ENCODE measurements around the gene AGPAT2. TPM values are rescaled to one million over a fixed set of nuclear protein-coding genes. Genes with fewer than 3 reads are reported as not detected.
A peak's percentile ranks its signal among the peaks of the same experiment; 100 is the strongest.

AGPAT2 gene
- total RNA-seq, 2 experiments from 2014 or later: 16.9 to 20.5 TPM

GRCh38 chr9:136651860-136652259, 35.4 kb downstream of the AGPAT2 start:
- no peak for ATAC-seq
- peaks cover 2% of the 10 kb centered on the region for H3K4me1 Mint-ChIP-seq
- H3K9me3 Mint-ChIP-seq (ENCODE audit: low read depth): no peaks in the 10 kb centered on the region
- H3K27ac Mint-ChIP-seq: no peak overlapping the region
- peaks cover 43% of the 10 kb centered on the region for H3K27me3 Mint-ChIP-seq
- H3K36me3 Mint-ChIP-seq: no peaks in the 10 kb centered on the region
- no peak for DNase-seq
- CTCF ChIA-PET: no interaction called here
- no peak overlapping the region for H3K4me3 Mint-ChIP-seq

GRCh38 chr9:136650648-136651047, 36.6 kb downstream of the AGPAT2 start:
- no peak for ATAC-seq

GRCh38 chr9:136650021-136650420, 37.2 kb downstream of the AGPAT2 start:
- no peak for ATAC-seq

More at GRCh38 chr9:136650648-136651047, 36.6 kb downstream of the AGPAT2 start:
- Mint-ChIP-seq H3K36me3 (no peaks in the 10 kb centered on the region), H3K4me3 (no peak overlapping the region), H3K9me3 (ENCODE audit: low read depth) (no peaks in the 10 kb centered on the region), H3K27me3 (peaks cover 33% of the 10 kb centered on the region), H3K27ac (no peak overlapping the region), H3K4me1 (no peaks in the 10 kb centered on the region)
- CTCF ChIA-PET: interaction anchor here (0.7 to 2.0 kb wide), 2 partner anchors 10 to 14 kb away, joined by 4 to 5 read pairs; no protein-coding TSS in a partner anchor
- no peak for DNase-seq

GRCh38 chr9:136648751-136649150, 38.5 kb downstream of the AGPAT2 start:
- H3K4me3 Mint-ChIP-seq: no peak overlapping the region
- CTCF ChIA-PET: interaction anchor here (1.1 to 2.0 kb wide), 2 partner anchors 16 to 163 kb away, joined by 3 to 5 read pairs; no protein-coding TSS in a partner anchor
- H3K27ac Mint-ChIP-seq: no peak overlapping the region
- DNase-seq (no peak), ATAC-seq (no peak)
- no peaks in the 10 kb centered on the region for H3K9me3 Mint-ChIP-seq (ENCODE audit: low read depth)
- peaks cover 30% of the 10 kb centered on the region for H3K27me3 Mint-ChIP-seq
- no peaks in the 10 kb centered on the region for H3K36me3 Mint-ChIP-seq
- H3K4me1 Mint-ChIP-seq: no peaks in the 10 kb centered on the region

More at GRCh38 chr9:136650021-136650420, 37.2 kb downstream of the AGPAT2 start:
- Mint-ChIP-seq H3K27me3 (peaks cover 27% of the 10 kb centered on the region), H3K4me1 (no peaks in the 10 kb centered on the region), H3K9me3 (ENCODE audit: low read depth) (no peaks in the 10 kb centered on the region), H3K36me3 (no peaks in the 10 kb centered on the region), H3K27ac (no peak overlapping the region), H3K4me3 (no peak overlapping the region)
- no peak for DNase-seq
- CTCF ChIA-PET: interaction anchor here (2.0 kb wide), 1 partner anchor 15 kb away, joined by 5 read pairs; no protein-coding TSS in a partner anchor

- Mint-ChIP-seq H3K27ac (no peak overlapping the region), H3K36me3 (no peaks in the 10 kb centered on the region), H3K27me3 (peaks cover 38% of the 10 kb centered on the region), H3K4me1 (no peaks in the 10 kb centered on the region), H3K4me3 (no peak overlapping the region), H3K9me3 (ENCODE audit: low read depth) (no peaks in the 10 kb centered on the region)
- CTCF ChIA-PET: interaction anchor here (1.2 to 1.6 kb wide), 2 partner anchors 158 to 162 kb away, joined by 4 to 6 read pairs; no protein-coding TSS in a partner anchor
- ATAC-seq: no peak
- DNase-seq: no peak
Measured at GRCh38 chr9:136646827-136647711, 40.2 kb downstream of the AGPAT2 start.

GRCh38 chr9:136645903-136646754, 41.1 kb downstream of the AGPAT2 start:
- no peaks in the 10 kb centered on the region for H3K4me1 Mint-ChIP-seq
- H3K27me3 Mint-ChIP-seq: peaks cover 38% of the 10 kb centered on the region
- H3K36me3 Mint-ChIP-seq: no peaks in the 10 kb centered on the region
- no peak for ATAC-seq
- no peak overlapping the region for H3K27ac Mint-ChIP-seq
- DNase-seq: no peak
- no peaks in the 10 kb centered on the region for H3K9me3 Mint-ChIP-seq (ENCODE audit: low read depth)
- no peak overlapping the region for H3K4me3 Mint-ChIP-seq
- CTCF ChIA-PET: interaction anchor here (0.6 to 3.1 kb wide), 6 partner anchors 10 to 161 kb away, joined by 3 to 17 read pairs (median 5); no protein-coding TSS in a partner anchor

GRCh38 chr9:136645352-136645902, 41.8 kb downstream of the AGPAT2 start:
- Mint-ChIP-seq H3K4me1 (no peaks in the 10 kb centered on the region), H3K27ac (no peak overlapping the region), H3K36me3 (no peaks in the 10 kb centered on the region), H3K27me3 (peaks cover 35% of the 10 kb centered on the region), H3K9me3 (ENCODE audit: low read depth) (no peaks in the 10 kb centered on the region), H3K4me3 (no peak overlapping the region)
- ATAC-seq (no peak), DNase-seq (no peak)
- CTCF ChIA-PET: interaction anchor here (0.6 to 3.1 kb wide), 8 partner anchors 9 to 160 kb away, joined by 3 to 17 read pairs (median 4); no protein-coding TSS in a partner anchor

- Mint-ChIP-seq H3K4me1 (no peaks in the 10 kb centered on the region), H3K9me3 (ENCODE audit: low read depth) (no peaks in the 10 kb centered on the region), H3K27ac (no peak overlapping the region), H3K4me3 (no peak overlapping the region), H3K27me3 (peaks cover 35% of the 10 kb centered on the region), H3K36me3 (no peaks in the 10 kb centered on the region)
- CTCF ChIA-PET: interaction anchor here (1.0 to 3.1 kb wide), 11 partner anchors 8 to 206 kb away, joined by 3 to 17 read pairs (median 5); no protein-coding TSS in a partner anchor
- DNase-seq (peak; percentile 81), ATAC-seq (peak; percentile 93)
Measured at GRCh38 chr9:136644593-136645351, 42.5 kb downstream of the AGPAT2 start.

GRCh38 chr9:136644343-136644592, 43.0 kb downstream of the AGPAT2 start:
- peaks cover 34% of the 10 kb centered on the region for H3K27me3 Mint-ChIP-seq
- H3K4me1 Mint-ChIP-seq: no peaks in the 10 kb centered on the region
- no peaks in the 10 kb centered on the region for H3K9me3 Mint-ChIP-seq (ENCODE audit: low read depth)
- no peak for ATAC-seq
- no peak overlapping the region for H3K4me3 Mint-ChIP-seq
- H3K36me3 Mint-ChIP-seq: no peaks in the 10 kb centered on the region
- CTCF ChIA-PET: interaction anchor here (1.0 to 3.1 kb wide), 9 partner anchors 10 to 206 kb away, joined by 3 to 17 read pairs (median 5); no protein-coding TSS in a partner anchor
- no peak for DNase-seq
- no peak overlapping the region for H3K27ac Mint-ChIP-seq

- Mint-ChIP-seq H3K27ac (no peak overlapping the region), H3K4me3 (no peak overlapping the region), H3K36me3 (no peaks in the 10 kb centered on the region), H3K27me3 (peaks cover 29% of the 10 kb centered on the region), H3K4me1 (no peaks in the 10 kb centered on the region), H3K9me3 (ENCODE audit: low read depth) (no peaks in the 10 kb centered on the region)
- CTCF ChIA-PET: interaction anchor here (0.9 to 3.1 kb wide), 10 partner anchors 9 to 205 kb away, joined by 3 to 17 read pairs (median 6); no protein-coding TSS in a partner anchor
- no peak for ATAC-seq
- DNase-seq: no peak
Measured at GRCh38 chr9:136643596-136644342, 43.5 kb downstream of the AGPAT2 start.

GRCh38 chr9:136642439-136642921, 44.8 kb downstream of the AGPAT2 start:
- no peak for DNase-seq
- ATAC-seq: no peak

More at GRCh38 chr9:136642439-136642921, 44.8 kb downstream of the AGPAT2 start:
- no peaks in the 10 kb centered on the region for H3K4me1 Mint-ChIP-seq
- H3K27ac Mint-ChIP-seq: no peak overlapping the region
- no peaks in the 10 kb centered on the region for H3K36me3 Mint-ChIP-seq
- CTCF ChIA-PET: interaction anchor here (0.6 to 3.1 kb wide), 6 partner anchors 8 to 733 kb away, joined by 3 to 17 read pairs (median 5); no protein-coding TSS in a partner anchor
- H3K4me3 Mint-ChIP-seq: no peak overlapping the region
- H3K27me3 Mint-ChIP-seq: peaks cover 26% of the 10 kb centered on the region
- H3K9me3 Mint-ChIP-seq (ENCODE audit: low read depth): no peaks in the 10 kb centered on the region
